HUES6 (cell line): Measurements from ENCODE around the gene PIK3R4.
A peak's percentile ranks its signal among the peaks of the same experiment; 100 is the strongest.

Source experiments
- H3K27ac ChIP-seq: 2 replicates; pipeline ENCODE4 v1.7.0; 2013; ENCODE audit warnings: low read depth, mild to moderate bottlenecking, low read length, inconsistent platforms
- H3K27me3 ChIP-seq: 2 replicates; pipeline ENCODE4 v1.6.1; 2013; ENCODE audit warnings: low read length; ENCODE audit not compliant: control insufficient read depth, insufficient read depth
- H3K36me3 ChIP-seq: 2 replicates; pipeline ENCODE4 v1.6.1; 2013; ENCODE audit warnings: low read length; ENCODE audit not compliant: control insufficient read depth, insufficient read depth
- H3K4me1 ChIP-seq: 2 replicates; pipeline ENCODE4 v1.6.1; 2013; ENCODE audit warnings: low read length; ENCODE audit not compliant: control insufficient read depth, insufficient read depth
- H3K4me3 ChIP-seq: 2 replicates; pipeline ENCODE4 v1.5.1; 2013; ENCODE audit warnings: low read depth, low read length
- H3K9ac ChIP-seq: one replicate; pipeline ENCODE4 v1.6.1; 2013; ENCODE audit warnings: mild to moderate bottlenecking, low read length
- H3K9me3 ChIP-seq: 2 replicates; pipeline ENCODE4 v1.6.1; 2013; ENCODE audit warnings: low read depth, low read length; ENCODE audit not compliant: control insufficient read depth, insufficient read depth

The PIK3R4 gene

GRCh38 chr3:130770644-130771043 is 24.0 kb upstream of the PIK3R4 start:
- H3K27me3 ChIP-seq = no peaks in the 10 kb centered on the region; the same call in 1 of the 2 replicates
- no peak overlapping the region for H3K4me3 ChIP-seq
- H3K4me1 ChIP-seq = no peaks in the 10 kb centered on the region
- no peaks in the 10 kb centered on the region for H3K36me3 ChIP-seq
- H3K9ac ChIP-seq = no peak overlapping the region
- H3K9me3 ChIP-seq = no peaks in the 10 kb centered on the region
- H3K27ac ChIP-seq = no peak overlapping the region

- H3K9ac ChIP-seq = no peak overlapping the region
- no peak overlapping the region for H3K4me3 ChIP-seq
- H3K36me3 ChIP-seq = no peaks in the 10 kb centered on the region
These were observed 15.2 kb upstream of the PIK3R4 start for GRCh38 chr3:130761730-130762311.

GRCh38 chr3:130760922-130761321 is 14.3 kb upstream of the PIK3R4 start:
- Histone ChIP-seq H3K36me3 (no peaks in the 10 kb centered on the region), H3K4me1 (no peaks in the 10 kb centered on the region; the same call in 1 of the 2 replicates), H3K27me3 (no peaks in the 10 kb centered on the region), H3K9me3 (no peaks in the 10 kb centered on the region), H3K9ac (no peak overlapping the region), H3K4me3 (no peak overlapping the region), H3K27ac (no peak overlapping the region)

More at GRCh38 chr3:130761730-130762311, 15.2 kb upstream of the PIK3R4 start:
- H3K27ac ChIP-seq = no peak overlapping the region
- no peaks in the 10 kb centered on the region; the same call in 1 of the 2 replicates for H3K4me1 ChIP-seq
- H3K9me3 ChIP-seq = no peaks in the 10 kb centered on the region
- H3K27me3 ChIP-seq = no peaks in the 10 kb centered on the region

GRCh38 chr3:130759692-130760338 is 13.2 kb upstream of the PIK3R4 start:
- no peaks in the 10 kb centered on the region for H3K27me3 ChIP-seq
- no peaks in the 10 kb centered on the region for H3K36me3 ChIP-seq
- H3K4me3 ChIP-seq = no peak overlapping the region
- H3K9ac ChIP-seq = no peak overlapping the region
- no peaks in the 10 kb centered on the region; the same call in 1 of the 2 replicates for H3K4me1 ChIP-seq
- H3K9me3 ChIP-seq = no peaks in the 10 kb centered on the region
- no peak overlapping the region for H3K27ac ChIP-seq

- no peak overlapping the region for H3K4me3 ChIP-seq
- H3K9me3 ChIP-seq = no peaks in the 10 kb centered on the region
- no peaks in the 10 kb centered on the region for H3K27me3 ChIP-seq
- no peaks in the 10 kb centered on the region for H3K36me3 ChIP-seq
- H3K27ac ChIP-seq = no peak overlapping the region
- H3K4me1 ChIP-seq = no peaks in the 10 kb centered on the region; the same call in 1 of the 2 replicates
- H3K9ac ChIP-seq = no peak overlapping the region
These were observed 12.2 kb upstream of the PIK3R4 start for GRCh38 chr3:130758624-130759369.

- Histone ChIP-seq H3K27ac (no peak overlapping the region), H3K4me1 (no peaks in the 10 kb centered on the region; the same call in 1 of the 2 replicates), H3K9me3 (no peaks in the 10 kb centered on the region), H3K4me3 (no peak overlapping the region), H3K9ac (no peak overlapping the region), H3K36me3 (no peaks in the 10 kb centered on the region), H3K27me3 (no peaks in the 10 kb centered on the region)
These were observed 11.1 kb upstream of the PIK3R4 start for GRCh38 chr3:130757611-130758150.

GRCh38 chr3:130755666-130756065 is 9.0 kb upstream of the PIK3R4 start:
- H3K36me3 ChIP-seq = no peaks in the 10 kb centered on the region
- no peaks in the 10 kb centered on the region for H3K4me1 ChIP-seq
- H3K9ac ChIP-seq = no peak overlapping the region
- no peak overlapping the region for H3K4me3 ChIP-seq
- H3K27me3 ChIP-seq = no peaks in the 10 kb centered on the region
- H3K9me3 ChIP-seq = no peaks in the 10 kb centered on the region
- H3K27ac ChIP-seq = no peak overlapping the region

GRCh38 chr3:130748981-130749380 is 2.4 kb upstream of the PIK3R4 start:
- Histone ChIP-seq H3K9me3 (no peaks in the 10 kb centered on the region), H3K27me3 (no peaks in the 10 kb centered on the region), H3K9ac (no peak overlapping the region), H3K27ac (no peak overlapping the region), H3K4me3 (no peak overlapping the region), H3K4me1 (0 out of 2 replicates have a peak, but pooled peaks cover 5% of the 10 kb centered on the region), H3K36me3 (peaks cover 10% of the 10 kb centered on the region)

- Histone ChIP-seq H3K4me1 (0 out of 2 replicates have a peak, but pooled peaks cover 5% of the 10 kb centered on the region), H3K9ac (no peak overlapping the region), H3K27me3 (no peaks in the 10 kb centered on the region), H3K4me3 (peak overlapping the region; percentile 51), H3K9me3 (no peaks in the 10 kb centered on the region), H3K27ac (no peak overlapping the region), H3K36me3 (peaks cover 15% of the 10 kb centered on the region)
These were observed 1.8 kb upstream of the PIK3R4 start for GRCh38 chr3:130748467-130748861.

GRCh38 chr3:130743354-130743753 is 3.3 kb downstream of the PIK3R4 start:
- Histone ChIP-seq H3K27me3 (no peaks in the 10 kb centered on the region), H3K9me3 (no peaks in the 10 kb centered on the region), H3K27ac (no peak overlapping the region), H3K4me3 (no peak overlapping the region), H3K4me1 (0 out of 2 replicates have a peak, but pooled peaks cover 5% of the 10 kb centered on the region), H3K9ac (no peak overlapping the region), H3K36me3 (peaks cover 40% of the 10 kb centered on the region)
